OCI-LY7 (cell line): ENCODE data around the gene URGCP. TPM values are rescaled to one million over a fixed set of nuclear protein-coding genes. Genes with fewer than 3 reads are reported as not detected.

Experiments
- BruUV-seq: library from RNA; stranded (reverse); fragments of 400-500 nt; replicated peaks from 2 replicates; lab custom pipeline; 2021; lab: Mats Ljungman, UMichigan
- CTCF ChIA-PET: fragments of 300-600 bp; sonication (Branson Sonifier 250); formaldehyde crosslinking; loops from one replicate; lab custom pipeline; 2022; ENCODE audit warnings: antibody characterized with exemption; ENCODE audit not compliant: unreplicated experiment; lab: Charles Lee
- POLR2A ChIA-PET: fragments of 300-600 bp; sonication (Branson Sonifier 250); formaldehyde crosslinking; loops from one replicate; lab custom pipeline; 2022; ENCODE audit warnings: antibody characterized with exemption; lab: Charles Lee
- DNase-seq: peaks from one replicate; pipeline ENCODE4 v3.0.0-alpha.2; 2015; ENCODE audit warnings: low spot score
- H2AFZ ChIP-seq: fragments of 200-600 bp; sonication (generic), shearing (Covaris generic); 2 replicates; pipeline ENCODE4 v1.6.1; 2014; ENCODE audit warnings: mild to moderate bottlenecking, antibody characterized with exemption, low read length, moderate library complexity
- H3K27ac ChIP-seq: fragments of 200-600 bp; sonication (generic); 2 replicates; pipeline ENCODE4 v1.5.1; 2014; ENCODE audit warnings: mixed run types, low read depth, mild to moderate bottlenecking, moderate library complexity, low read length, inconsistent platforms; ENCODE audit not compliant: poor library complexity, severe bottlenecking
- H3K36me3 ChIP-seq: fragments of 200-600 bp; sonication (generic); 2 replicates; pipeline ENCODE4 v1.6.1; 2014; ENCODE audit warnings: mild to moderate bottlenecking, antibody characterized with exemption, low read length, moderate library complexity, mixed read lengths; ENCODE audit not compliant: insufficient read depth
- H3K4me1 ChIP-seq: fragments of 200-600 bp; sonication (generic); 2 replicates; pipeline ENCODE4 v1.5.1; 2014; ENCODE audit warnings: mild to moderate bottlenecking, low read length; ENCODE audit not compliant: insufficient read depth, poor library complexity, severe bottlenecking
- H3K4me2 ChIP-seq: fragments of 200-600 bp; sonication (generic); 2 replicates; pipeline ENCODE4 v1.6.1; 2014; ENCODE audit warnings: mild to moderate bottlenecking, low read length
- H3K4me3 ChIP-seq: fragments of 200-600 bp; sonication (generic); 2 replicates; pipeline ENCODE4 v1.5.1; 2014; ENCODE audit warnings: mild to moderate bottlenecking, low read depth, low read length; ENCODE audit not compliant: poor library complexity, severe bottlenecking
- H3K79me2 ChIP-seq: fragments of 200-600 bp; sonication (generic); 2 replicates; pipeline ENCODE4 v1.6.1; 2016; ENCODE audit warnings: low read depth, mild to moderate bottlenecking, low read length, moderate library complexity, mixed read lengths; ENCODE audit not compliant: insufficient read depth
- H3K9me2 ChIP-seq: fragments of 200-600 bp; sonication (generic); 2 replicates; pipeline ENCODE4 v1.6.1; 2016; ENCODE audit warnings: mild to moderate bottlenecking, low read length, mixed read lengths; ENCODE audit not compliant: insufficient read depth
- H3K9me3 ChIP-seq: fragments of 200-600 bp; sonication (generic); 2 replicates; pipeline ENCODE4 v1.6.1; 2014; ENCODE audit warnings: mild to moderate bottlenecking, mixed run types, low read length, mixed read lengths
- H4K20me1 ChIP-seq: fragments of 200-600 bp; sonication (generic); 2 replicates; pipeline ENCODE4 v1.6.1; 2014; ENCODE audit warnings: mild to moderate bottlenecking, antibody characterized with exemption, low read length, moderate library complexity, mixed read lengths; ENCODE audit not compliant: insufficient read depth
- CTCF ChIP-seq: fragments of 200-600 bp; sonication (generic); conservative IDR thresholded peaks from 2 replicates; pipeline ENCODE4 v1.5.1; 2014; ENCODE audit warnings: mild to moderate bottlenecking, antibody characterized with exemption, low read length, moderate library complexity, mixed read lengths
- EZH2phosphoT487 ChIP-seq: fragments of 200-600 bp; sonication (generic); IDR thresholded peaks from 2 replicates; pipeline ENCODE4 v1.6.1; 2018; ENCODE audit warnings: low read depth, borderline replicate concordance, mild to moderate bottlenecking, mixed run types, antibody characterized with exemption, low read length, moderate library complexity, mixed read lengths
- intact Hi-C: fragments of 100-400 bp; cut with micrococcal nuclease; formaldehyde crosslinking; loops from one replicate; pipeline ENCODE4 v1.10.0; 2022; ENCODE audit not compliant: unreplicated experiment
- total RNA-seq, 2 experiments: library from RNA; depleted of rRNA in 1 of 2; stranded (reverse); fragments of >200 nt in 1 of 2; shearing (Covaris generic) in 1 of 2; gene quantifications; 2 replicates each; pipeline ENCODE4 v1.2.3, GENCODE V29; 2014 to 2022

Gene URGCP
- total RNA-seq, 2 experiments from 2014 or later = 4.7 to 6.8 TPM

DNA sequence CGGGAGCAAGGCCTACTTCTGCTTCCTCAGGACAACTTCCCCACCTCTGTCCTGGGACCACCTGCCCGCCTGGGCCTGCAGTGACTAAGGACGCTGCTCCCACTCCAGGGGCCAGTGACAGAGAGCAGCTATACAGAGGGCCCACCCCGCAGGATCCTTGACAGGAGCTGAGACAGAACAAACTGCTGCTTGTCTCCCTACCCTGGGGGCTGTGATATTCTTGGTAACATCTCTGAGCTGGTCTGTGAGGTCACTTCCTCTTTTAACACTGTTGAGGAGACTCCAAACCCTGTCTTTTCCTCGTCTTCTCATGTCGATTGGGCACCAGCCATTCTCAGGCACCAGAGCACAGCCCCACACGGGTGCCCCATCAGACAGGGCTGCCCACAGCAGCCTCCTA, 30.2 kb downstream of the URGCP start:
- CTCF ChIA-PET = no interaction called here
- BruUV-seq = no TSS peak

GRCh38 chr7:43873300-43873699, 33.1 kb downstream of the URGCP start:
- Histone ChIP-seq H3K36me3 (no peaks in the 10 kb centered on the region), H3K4me3 (no peak overlapping the region), H3K9me3 (no peaks in the 10 kb centered on the region), H3K4me1 (peaks cover 24% of the 10 kb centered on the region), H3K9me2 (no peaks in the 10 kb centered on the region), H2AFZ (no peak overlapping the region), H3K79me2 (no peaks in the 10 kb centered on the region; the same call in 1 of the 2 replicates), H3K4me2 (no peak overlapping the region), H4K20me1 (no peaks in the 10 kb centered on the region), H3K27ac (no peak overlapping the region)
- no TSS peak for BruUV-seq
- DNase-seq = no peak
- CTCF ChIA-PET = no interaction called here
- intact Hi-C loops = no loop called here
- POLR2A ChIA-PET = no interaction called here
- TF ChIP-seq EZH2phosphoT487 = no peak
- no peak for TF ChIP-seq CTCF

More for the DNA sequence above, 30.2 kb downstream of the URGCP start:
- no peaks in the 10 kb centered on the region for H3K9me3 ChIP-seq
- H3K4me1 ChIP-seq = peaks cover 15% of the 10 kb centered on the region
- no peaks in the 10 kb centered on the region for H4K20me1 ChIP-seq
- H3K27ac ChIP-seq = no peak overlapping the region
- H2AFZ ChIP-seq = peak overlapping the region; percentile 64; the same call in 1 of the 2 replicates
- no peaks in the 10 kb centered on the region for H3K9me2 ChIP-seq
- H3K4me2 ChIP-seq = peak overlapping the region; percentile 36
- H3K4me3 ChIP-seq = no peak overlapping the region
- H3K79me2 ChIP-seq = no peaks in the 10 kb centered on the region
- peak; percentile 56 for DNase-seq
- intact Hi-C loops = no loop called here
- TF ChIP-seq EZH2phosphoT487 = no peak
- POLR2A ChIA-PET = no interaction called here
- no peaks in the 10 kb centered on the region for H3K36me3 ChIP-seq

GRCh38 chr7:43872406-43873110, 33.8 kb downstream of the URGCP start:
- Histone ChIP-seq H3K9me2 (no peaks in the 10 kb centered on the region), H4K20me1 (no peaks in the 10 kb centered on the region), H3K4me3 (no peak overlapping the region), H3K9me3 (no peaks in the 10 kb centered on the region), H3K79me2 (no peaks in the 10 kb centered on the region; the same call in 1 of the 2 replicates), H3K27ac (no peak overlapping the region), H2AFZ (no peak overlapping the region), H3K4me2 (no peak overlapping the region), H3K36me3 (no peaks in the 10 kb centered on the region), H3K4me1 (peaks cover 29% of the 10 kb centered on the region)
- POLR2A ChIA-PET = no interaction called here
- CTCF ChIA-PET = no interaction called here
- BruUV-seq = no TSS peak
- intact Hi-C loops = no loop called here
- TF ChIP-seq CTCF (no peak), EZH2phosphoT487 (no peak)
- DNase-seq = no peak
